Fibroblast of pulmonary artery (primary cell): Measurements from ENCODE around the gene PTPN14.

Source experiments
- DNase-seq: peaks from one replicate; pipeline ENCODE4 v3.0.0-alpha.2; 2010; ENCODE audit warnings: low read depth
- H3K4me3 ChIP-seq: replicated peaks from 2 replicates; pipeline ENCODE4 v1.5.1; 2011; ENCODE audit warnings: low read depth, mild to moderate bottlenecking, control low read depth, low read length, moderate library complexity
- TF ChIP-seq, protein P1 (sequence below): IDR thresholded peaks from 2 replicates; pipeline ENCODE4 v1.5.1; 2011; ENCODE audit warnings: mild to moderate bottlenecking, control low read depth, low read length, inconsistent platforms; ENCODE audit errors: missing control alignments

The PTPN14 gene

GRCh38 chr1:214475331-214475730 is 76.1 kb downstream of the PTPN14 start:
- H3K4me3 ChIP-seq: no peak overlapping the region
- DNase-seq: no peak
- TF ChIP-seq, protein P1, sequence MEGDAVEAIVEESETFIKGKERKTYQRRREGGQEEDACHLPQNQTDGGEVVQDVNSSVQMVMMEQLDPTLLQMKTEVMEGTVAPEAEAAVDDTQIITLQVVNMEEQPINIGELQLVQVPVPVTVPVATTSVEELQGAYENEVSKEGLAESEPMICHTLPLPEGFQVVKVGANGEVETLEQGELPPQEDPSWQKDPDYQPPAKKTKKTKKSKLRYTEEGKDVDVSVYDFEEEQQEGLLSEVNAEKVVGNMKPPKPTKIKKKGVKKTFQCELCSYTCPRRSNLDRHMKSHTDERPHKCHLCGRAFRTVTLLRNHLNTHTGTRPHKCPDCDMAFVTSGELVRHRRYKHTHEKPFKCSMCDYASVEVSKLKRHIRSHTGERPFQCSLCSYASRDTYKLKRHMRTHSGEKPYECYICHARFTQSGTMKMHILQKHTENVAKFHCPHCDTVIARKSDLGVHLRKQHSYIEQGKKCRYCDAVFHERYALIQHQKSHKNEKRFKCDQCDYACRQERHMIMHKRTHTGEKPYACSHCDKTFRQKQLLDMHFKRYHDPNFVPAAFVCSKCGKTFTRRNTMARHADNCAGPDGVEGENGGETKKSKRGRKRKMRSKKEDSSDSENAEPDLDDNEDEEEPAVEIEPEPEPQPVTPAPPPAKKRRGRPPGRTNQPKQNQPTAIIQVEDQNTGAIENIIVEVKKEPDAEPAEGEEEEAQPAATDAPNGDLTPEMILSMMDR: no peak

DNA sequence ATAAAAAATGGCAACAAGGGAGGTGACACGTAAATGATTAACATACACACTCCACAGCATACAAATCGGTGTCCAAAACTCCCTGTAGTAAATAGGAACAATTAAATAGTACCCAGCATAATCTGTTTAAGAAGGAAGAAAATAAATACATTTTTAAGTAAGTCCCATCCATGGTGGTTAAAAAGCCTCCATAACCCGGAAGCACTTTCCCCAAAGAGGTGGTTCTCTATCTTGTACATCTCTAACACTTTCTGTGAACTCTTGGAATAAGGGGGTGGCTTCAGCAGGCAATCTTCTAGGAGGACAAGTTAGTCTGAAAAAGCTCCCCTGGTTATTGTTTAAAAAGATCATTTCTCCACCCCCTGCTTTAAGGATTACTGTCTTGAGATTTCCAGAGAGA is 76.9 kb downstream of the PTPN14 start:
- TF ChIP-seq, protein P1: no peak
- no peak overlapping the region for H3K4me3 ChIP-seq
- DNase-seq: no peak

DNA sequence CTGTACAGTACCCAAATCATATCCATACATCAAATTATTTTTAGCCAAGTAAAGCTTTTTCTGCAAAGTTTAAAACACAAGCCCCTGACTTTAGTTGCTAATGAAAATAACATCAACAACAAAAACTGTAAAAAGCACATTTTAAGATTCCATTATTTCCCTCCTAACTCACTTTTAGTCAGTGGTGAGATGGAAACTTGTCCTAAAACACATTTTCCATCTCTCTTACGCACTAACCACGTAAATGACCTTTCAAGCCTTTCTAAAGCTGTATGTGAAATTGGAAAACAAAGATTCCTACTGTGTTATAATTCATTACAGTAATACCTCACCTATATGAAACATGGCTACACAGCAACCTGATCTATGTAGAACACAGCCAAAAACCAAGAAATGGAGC is 77.5 kb downstream of the PTPN14 start:
- DNase-seq: no peak
- H3K4me3 ChIP-seq: no peak overlapping the region
- TF ChIP-seq, protein P1: no peak

GRCh38 chr1:214473387-214473786 is 78.0 kb downstream of the PTPN14 start:
- peak; percentile 89 for DNase-seq
- TF ChIP-seq, protein P1: no peak
- no peak overlapping the region for H3K4me3 ChIP-seq

GRCh38 chr1:214472364-214472763 is 79.0 kb downstream of the PTPN14 start:
- TF ChIP-seq, protein P1: no peak
- H3K4me3 ChIP-seq: no peak overlapping the region
- DNase-seq: no peak

- H3K4me3 ChIP-seq: no peak overlapping the region
- no peak for DNase-seq
- TF ChIP-seq, protein P1: no peak
Measured at GRCh38 chr1:214471458-214471857, 79.9 kb downstream of the PTPN14 start.

GRCh38 chr1:214470132-214470531 is 81.3 kb downstream of the PTPN14 start:
- no peak for DNase-seq
- TF ChIP-seq, protein P1: no peak

More at GRCh38 chr1:214470132-214470531, 81.3 kb downstream of the PTPN14 start:
- no peak overlapping the region for H3K4me3 ChIP-seq
